Rectal smooth muscle tissue (tissue), 1 donor: ENCODE measurements around the gene GPR35.

Experiments
- H3K27ac ChIP-seq: one replicate; pipeline ENCODE4 v1.7.0; 2013; ENCODE audit warnings: low read depth, low read length, inconsistent platforms
- H3K27me3 ChIP-seq: one replicate; pipeline ENCODE4 v1.7.0; 2013; ENCODE audit warnings: low read length; ENCODE audit not compliant: control insufficient read depth, insufficient read depth
- H3K36me3 ChIP-seq: one replicate; pipeline ENCODE4 v1.7.0; 2013; ENCODE audit warnings: low read length; ENCODE audit not compliant: control insufficient read depth, insufficient read depth
- H3K4me1 ChIP-seq: one replicate; pipeline ENCODE4 v1.7.0; 2013; ENCODE audit warnings: low read length; ENCODE audit not compliant: control insufficient read depth, insufficient read depth
- H3K4me3 ChIP-seq: one replicate; pipeline ENCODE4 v1.7.0; 2013; ENCODE audit warnings: low read length
- H3K9ac ChIP-seq: one replicate; pipeline ENCODE4 v1.7.0; 2013; ENCODE audit warnings: low read length

Gene GPR35

GRCh38 chr2:240635121-240635997, 10.1 kb downstream of the GPR35 start:
- Histone ChIP-seq H3K27me3 (peaks cover 3% of the 10 kb centered on the region), H3K9ac (no peak overlapping the region), H3K36me3 (no peaks in the 10 kb centered on the region), H3K27ac (no peak overlapping the region), H3K4me1 (no peaks in the 10 kb centered on the region), H3K4me3 (no peak overlapping the region)

DNA sequence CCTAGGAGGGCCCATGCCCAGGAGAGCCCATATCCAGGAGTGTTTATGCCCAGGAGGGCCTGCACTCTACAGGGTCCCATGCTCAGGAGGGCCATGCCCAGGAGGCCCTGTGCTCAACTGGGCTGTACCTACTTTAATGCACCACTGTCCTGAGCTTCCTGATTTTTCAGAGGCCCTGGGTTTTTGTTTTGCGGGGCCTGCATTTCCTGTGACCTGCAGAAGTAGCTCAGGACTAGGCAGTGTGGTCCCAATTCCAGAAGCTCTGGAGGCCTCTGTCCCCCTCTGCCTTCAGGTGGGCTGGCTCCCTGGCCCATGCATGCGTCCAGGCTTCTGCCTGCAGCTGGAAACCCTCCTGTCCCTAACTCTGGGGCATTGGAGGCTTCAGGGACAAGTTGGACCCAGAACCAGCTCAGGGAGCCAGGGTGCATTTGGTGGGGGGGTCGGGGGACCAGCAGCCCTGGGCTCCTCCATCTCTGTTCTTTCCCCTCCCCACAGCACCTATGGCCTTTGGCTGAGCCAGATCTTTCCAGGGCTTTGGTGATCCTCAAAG, 10.8 kb downstream of the GPR35 start:
- H3K27ac ChIP-seq = no peak overlapping the region
- H3K4me3 ChIP-seq = no peak overlapping the region
- H3K4me1 ChIP-seq = no peaks in the 10 kb centered on the region
- peaks cover 3% of the 10 kb centered on the region for H3K27me3 ChIP-seq
- no peaks in the 10 kb centered on the region for H3K36me3 ChIP-seq
- no peak overlapping the region for H3K9ac ChIP-seq

DNA sequence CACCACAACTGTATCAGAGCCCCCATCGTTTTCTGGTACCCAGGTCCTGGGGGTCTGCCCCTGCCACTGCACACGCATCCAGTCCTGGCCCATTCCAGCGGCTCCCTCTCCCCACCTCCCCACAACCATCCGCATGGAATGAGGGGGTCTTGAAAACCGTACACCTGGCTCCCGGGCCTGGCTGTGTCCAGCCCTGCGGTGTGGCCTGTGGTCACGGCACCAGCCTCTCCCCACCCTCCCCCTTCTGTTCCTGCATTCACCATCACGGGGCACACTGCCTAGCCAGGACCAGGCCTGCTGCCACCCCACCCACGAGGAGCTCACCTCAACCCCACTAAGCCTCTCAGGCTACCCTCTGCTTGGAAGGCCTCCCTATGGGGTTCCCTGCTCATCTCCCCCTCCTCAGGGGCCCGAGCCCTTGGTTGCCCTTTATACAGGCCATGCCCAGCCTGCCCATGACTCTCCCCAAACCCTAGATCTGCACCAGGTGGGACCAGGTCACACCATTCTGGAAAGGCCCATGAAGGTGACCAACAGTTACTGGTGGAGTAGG, 11.4 kb downstream of the GPR35 start:
- Histone ChIP-seq H3K4me3 (no peak overlapping the region), H3K27me3 (peaks cover 3% of the 10 kb centered on the region), H3K27ac (no peak overlapping the region), H3K4me1 (no peaks in the 10 kb centered on the region), H3K36me3 (no peaks in the 10 kb centered on the region), H3K9ac (no peak overlapping the region)

- Histone ChIP-seq H3K27ac (no peak overlapping the region), H3K4me3 (no peak overlapping the region), H3K27me3 (peaks cover 3% of the 10 kb centered on the region), H3K9ac (no peak overlapping the region), H3K4me1 (no peaks in the 10 kb centered on the region), H3K36me3 (no peaks in the 10 kb centered on the region)
Measured at GRCh38 chr2:240637116-240637900, 12.0 kb downstream of the GPR35 start.

DNA sequence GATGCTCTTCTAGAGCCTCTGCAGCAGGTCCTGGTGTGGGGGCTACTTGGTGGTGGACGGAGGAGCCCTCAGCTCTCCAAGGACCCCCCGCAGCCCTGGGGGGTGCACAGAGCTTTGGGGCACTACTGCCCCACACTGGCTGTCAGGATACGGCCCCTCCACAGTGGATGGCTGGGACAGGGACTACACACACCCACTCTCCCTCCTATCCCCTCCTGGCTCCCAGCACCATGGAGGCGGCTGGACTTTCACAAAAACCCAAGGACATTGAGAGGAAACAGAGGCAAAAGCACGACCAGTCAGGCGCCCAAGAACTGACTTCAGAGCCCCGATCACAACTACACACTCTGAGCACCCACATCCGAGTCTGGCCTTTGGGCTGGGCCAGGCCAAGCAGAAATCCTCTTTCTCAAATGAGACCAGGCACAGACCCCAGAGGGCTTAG, 12.6 kb downstream of the GPR35 start:
- no peak overlapping the region for H3K4me3 ChIP-seq
- no peak overlapping the region for H3K27ac ChIP-seq
- no peaks in the 10 kb centered on the region for H3K36me3 ChIP-seq
- H3K9ac ChIP-seq = no peak overlapping the region
- H3K27me3 ChIP-seq = peaks cover 3% of the 10 kb centered on the region
- H3K4me1 ChIP-seq = no peaks in the 10 kb centered on the region

- Histone ChIP-seq H3K4me1 (no peaks in the 10 kb centered on the region), H3K36me3 (no peaks in the 10 kb centered on the region), H3K27ac (no peak overlapping the region), H3K27me3 (peaks cover 4% of the 10 kb centered on the region), H3K9ac (no peak overlapping the region), H3K4me3 (no peak overlapping the region)
Measured at GRCh38 chr2:240638512-240639160, 13.4 kb downstream of the GPR35 start.

GRCh38 chr2:240639566-240639965, 14.3 kb downstream of the GPR35 start:
- no peaks in the 10 kb centered on the region for H3K4me1 ChIP-seq
- no peak overlapping the region for H3K27ac ChIP-seq
- no peaks in the 10 kb centered on the region for H3K36me3 ChIP-seq
- H3K4me3 ChIP-seq = no peak overlapping the region
- peaks cover 11% of the 10 kb centered on the region for H3K27me3 ChIP-seq
- H3K9ac ChIP-seq = no peak overlapping the region

DNA sequence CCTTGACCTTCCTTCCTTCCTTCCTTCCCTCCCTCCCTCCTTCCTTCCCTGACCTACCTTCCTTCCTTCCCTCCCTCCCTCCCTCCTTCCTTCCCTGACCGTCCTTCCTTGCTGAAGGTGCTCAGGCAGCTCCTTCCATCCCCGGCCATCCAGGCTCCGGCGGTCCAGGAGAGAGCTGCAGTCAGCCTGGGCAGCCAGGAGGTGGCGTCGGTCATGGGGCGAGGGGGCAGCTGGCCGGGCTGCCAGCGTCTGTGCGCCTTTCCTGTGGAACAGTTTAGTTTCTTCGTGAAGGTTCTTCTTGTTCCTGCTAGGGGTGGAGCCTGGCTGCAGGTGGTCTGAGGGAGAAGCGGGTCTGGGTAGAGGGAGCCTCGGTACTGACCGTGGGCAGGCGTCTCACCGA, 15.7 kb downstream of the GPR35 start:
- Histone ChIP-seq H3K9ac (no peak overlapping the region), H3K27me3 (peaks cover 17% of the 10 kb centered on the region), H3K36me3 (no peaks in the 10 kb centered on the region), H3K27ac (no peak overlapping the region), H3K4me3 (no peak overlapping the region), H3K4me1 (no peaks in the 10 kb centered on the region)

DNA sequence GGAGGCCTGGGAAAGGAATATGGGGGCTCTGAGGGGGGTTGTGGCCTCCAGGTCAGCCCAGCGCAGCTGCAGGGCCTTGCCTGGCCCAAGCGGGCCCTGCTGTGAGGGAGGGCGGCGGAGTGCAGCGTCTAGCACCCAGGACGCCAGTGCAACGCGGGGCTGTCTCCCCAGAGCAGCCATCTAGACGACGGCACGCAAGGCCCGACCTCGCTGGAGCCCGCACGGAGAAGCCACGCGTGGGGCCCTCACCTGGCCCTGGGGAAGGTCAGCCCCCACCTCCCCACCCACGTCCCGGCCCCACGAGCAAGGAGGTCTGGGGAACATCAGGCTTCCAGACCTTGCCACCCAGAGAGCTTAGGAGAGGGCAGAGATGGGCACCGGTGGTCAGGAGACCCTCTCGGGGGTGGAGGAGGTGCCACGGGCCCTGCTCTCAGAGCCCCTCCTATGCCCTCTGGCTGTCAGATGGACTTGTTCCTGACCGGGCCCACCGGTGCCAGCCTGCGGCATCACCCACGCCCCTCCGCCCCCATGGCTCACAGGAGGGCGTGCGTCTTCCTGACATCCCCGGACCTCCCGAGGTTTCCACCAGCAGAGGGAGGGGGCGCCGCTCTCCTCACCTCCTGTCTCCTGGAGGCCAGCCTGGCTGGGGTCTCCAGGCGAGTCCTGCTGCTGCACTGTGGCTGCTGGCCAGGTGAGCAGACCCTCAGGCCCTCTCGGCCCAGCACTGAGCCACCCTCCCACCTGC, 17.0 kb downstream of the GPR35 start:
- no peak overlapping the region for H3K9ac ChIP-seq
- H3K27me3 ChIP-seq = peaks cover 19% of the 10 kb centered on the region
- no peak overlapping the region for H3K4me3 ChIP-seq
- no peak overlapping the region for H3K27ac ChIP-seq
- H3K36me3 ChIP-seq = no peaks in the 10 kb centered on the region
- no peaks in the 10 kb centered on the region for H3K4me1 ChIP-seq

GRCh38 chr2:240642806-240643092, 17.5 kb downstream of the GPR35 start:
- H3K4me3 ChIP-seq = no peak overlapping the region
- no peak overlapping the region for H3K9ac ChIP-seq
- H3K36me3 ChIP-seq = no peaks in the 10 kb centered on the region
- no peaks in the 10 kb centered on the region for H3K4me1 ChIP-seq
- no peak overlapping the region for H3K27ac ChIP-seq
- H3K27me3 ChIP-seq = peaks cover 25% of the 10 kb centered on the region

- no peak overlapping the region for H3K4me3 ChIP-seq
- no peaks in the 10 kb centered on the region for H3K36me3 ChIP-seq
- H3K27ac ChIP-seq = no peak overlapping the region
- no peaks in the 10 kb centered on the region for H3K4me1 ChIP-seq
- H3K27me3 ChIP-seq = peaks cover 27% of the 10 kb centered on the region
- no peak overlapping the region for H3K9ac ChIP-seq
Measured at GRCh38 chr2:240643093-240643810, 18.0 kb downstream of the GPR35 start.
